ENCODE data around the gene FGF12.

FGF12 gene

GRCh38 chr3:192296845-192297244, 430.5 kb downstream of the FGF12 start:
- Histone ChIP-seq H3K36me3 (ENCODE audit: insufficient read depth, low read length) (no peaks in the 10 kb centered on the region), H3F3A (ENCODE audit: insufficient read depth, low read length) (no peaks in the 10 kb centered on the region), H3K4me1 (ENCODE audit: insufficient read depth, low read length, severe bottlenecking) (no peaks in the 10 kb centered on the region), H3K27me3 (ENCODE audit: insufficient read depth, low read length) (no peaks in the 10 kb centered on the region), H3K27ac (ENCODE audit: low read depth, low read length, poor library complexity, severe bottlenecking) (no peak overlapping the region), H3K79me2 (ENCODE audit: insufficient read depth, low read length) (no peaks in the 10 kb centered on the region), H3K9me2 (ENCODE audit: low read depth, low read length) (no peaks in the 10 kb centered on the region), H3K9ac (ENCODE audit: low read length) (no peak overlapping the region), H3K4me3 (ENCODE audit: low read depth, low read length, poor library complexity, severe bottlenecking) (no peak overlapping the region), H3K9me3 (ENCODE audit: low read length) (no peaks in the 10 kb centered on the region), H4K20me1 (ENCODE audit: insufficient read depth, low read length) (no peaks in the 10 kb centered on the region), H3K4me2 (ENCODE audit: low read length) (no peak overlapping the region), H2AFZ (ENCODE audit: low read length) (no peak overlapping the region)
- TF ChIP-seq EZH2 (IDR thresholded peaks at IDR 0.05; ENCODE audit: borderline replicate concordance, low read length) (no peak), CTCF (IDR thresholded peaks at IDR 0.05; ENCODE audit: low read length) (no peak)

- no peaks in the 10 kb centered on the region for H3K36me3 ChIP-seq (ENCODE audit: insufficient read depth, low read length)
- no peaks in the 10 kb centered on the region for H3F3A ChIP-seq (ENCODE audit: insufficient read depth, low read length)
- H3K4me3 ChIP-seq (ENCODE audit: low read depth, low read length, poor library complexity, severe bottlenecking): no peak overlapping the region
- H3K27ac ChIP-seq (ENCODE audit: low read depth, low read length, poor library complexity, severe bottlenecking): no peak overlapping the region
- TF ChIP-seq EZH2 (IDR thresholded peaks at IDR 0.05; ENCODE audit: borderline replicate concordance, low read length) (no peak), CTCF (IDR thresholded peaks at IDR 0.05; ENCODE audit: low read length) (no peak)
- H3K9ac ChIP-seq (ENCODE audit: low read length): no peak overlapping the region
- H3K27me3 ChIP-seq (ENCODE audit: insufficient read depth, low read length): no peaks in the 10 kb centered on the region
- H2AFZ ChIP-seq (ENCODE audit: low read length): no peak overlapping the region
- H3K9me3 ChIP-seq (ENCODE audit: low read length): no peaks in the 10 kb centered on the region
- no peaks in the 10 kb centered on the region for H3K79me2 ChIP-seq (ENCODE audit: insufficient read depth, low read length)
- H3K4me2 ChIP-seq (ENCODE audit: low read length): no peak overlapping the region
- no peaks in the 10 kb centered on the region for H3K9me2 ChIP-seq (ENCODE audit: low read depth, low read length)
- H4K20me1 ChIP-seq (ENCODE audit: insufficient read depth, low read length): no peaks in the 10 kb centered on the region
- H3K4me1 ChIP-seq (ENCODE audit: insufficient read depth, low read length, severe bottlenecking): no peaks in the 10 kb centered on the region
These were observed 442.8 kb downstream of the FGF12 start for GRCh38 chr3:192284443-192285072.

GRCh38 chr3:192281207-192281880, 446.0 kb downstream of the FGF12 start:
- TF ChIP-seq CTCF (IDR thresholded peaks at IDR 0.05; ENCODE audit: low read length): no peak
- no peaks in the 10 kb centered on the region for H3K4me1 ChIP-seq (ENCODE audit: insufficient read depth, low read length, severe bottlenecking)
- no peak overlapping the region for H3K9ac ChIP-seq (ENCODE audit: low read length)
- H3K27ac ChIP-seq (ENCODE audit: low read depth, low read length, poor library complexity, severe bottlenecking): no peak overlapping the region
- H3K4me3 ChIP-seq (ENCODE audit: low read depth, low read length, poor library complexity, severe bottlenecking): no peak overlapping the region
- no peaks in the 10 kb centered on the region for H3K9me3 ChIP-seq (ENCODE audit: low read length)
- H3F3A ChIP-seq (ENCODE audit: insufficient read depth, low read length): no peaks in the 10 kb centered on the region
- no peaks in the 10 kb centered on the region for H3K79me2 ChIP-seq (ENCODE audit: insufficient read depth, low read length)
- no peaks in the 10 kb centered on the region for H3K36me3 ChIP-seq (ENCODE audit: insufficient read depth, low read length)
- H3K9me2 ChIP-seq (ENCODE audit: low read depth, low read length): no peaks in the 10 kb centered on the region
- no peak overlapping the region for H2AFZ ChIP-seq (ENCODE audit: low read length)
- no peaks in the 10 kb centered on the region for H4K20me1 ChIP-seq (ENCODE audit: insufficient read depth, low read length)
- no peaks in the 10 kb centered on the region for H3K27me3 ChIP-seq (ENCODE audit: insufficient read depth, low read length)
- no peak overlapping the region for H3K4me2 ChIP-seq (ENCODE audit: low read length)
